ENCODE results near the gene CKS1B. TPM values are rescaled to one million over a fixed set of nuclear protein-coding genes. Genes with fewer than 3 reads are reported as not detected.

CKS1B gene
- polyA plus RNA-seq, 2 of the 4 experiments (the other 2 are of a cell fraction): 356 to 725 TPM

DNA sequence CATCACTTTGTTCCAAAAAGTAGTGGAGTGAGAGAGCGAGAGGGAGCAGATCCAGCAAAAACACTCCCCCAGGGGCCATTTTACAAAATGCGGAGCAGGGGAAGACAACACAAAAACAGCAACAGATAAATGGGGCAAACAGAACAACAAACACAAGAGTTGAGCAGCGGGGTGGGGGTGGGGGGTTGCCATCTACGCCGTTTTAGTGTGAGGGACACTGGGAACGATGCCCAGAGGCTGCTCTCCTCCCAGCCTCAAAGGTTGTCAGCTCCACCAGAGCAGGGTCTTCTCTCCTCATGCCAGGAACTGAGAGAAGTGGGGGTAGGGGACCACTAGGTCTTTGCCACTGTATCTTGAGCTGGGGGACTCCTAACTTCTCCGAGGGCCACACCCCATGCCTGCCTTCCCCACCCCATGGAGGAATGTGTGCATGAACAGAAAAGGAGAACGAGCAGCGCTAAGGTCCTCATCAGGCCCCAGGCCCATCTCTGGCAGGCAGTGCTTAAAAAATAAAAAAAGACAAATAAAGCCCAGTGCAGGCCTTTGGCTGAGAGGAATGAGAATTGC is 17.3 kb upstream of the CKS1B start (continued):
- TF ChIP-seq ATOH8 (CRISPR knock-in tag; IDR thresholded peaks at IDR 0.05; ENCODE audit: low read depth): no peak

DNA sequence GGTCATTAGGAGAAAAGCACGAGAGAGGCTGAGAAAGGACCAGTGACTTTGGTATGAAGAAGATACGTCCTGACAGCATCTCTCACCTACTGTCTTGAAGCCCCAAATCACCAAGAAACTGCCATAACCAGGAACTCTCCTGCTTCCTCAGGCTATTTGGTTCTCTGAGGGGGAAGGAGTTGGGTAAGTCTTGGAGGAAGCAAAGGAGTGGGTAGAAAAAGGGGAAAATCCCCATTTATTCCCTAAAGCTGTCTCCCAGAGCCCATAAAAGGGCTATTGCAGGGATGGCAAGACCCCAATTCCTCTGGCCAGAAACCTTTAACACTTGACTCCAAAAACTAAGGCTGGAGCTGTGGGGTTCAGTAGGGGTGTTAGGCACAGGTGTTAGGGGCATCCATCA is 16.4 kb upstream of the CKS1B start:
- FAIRE-seq (no peak), ATAC-seq (no peak), DNase-seq (ENCODE audit: low read depth in 1 of 2, low spot score in 1 of 2) (no peak)
- POLR2A ChIA-PET: no interaction called here
- 88% methylated on average over 2 of the region's 2 CpGs for WGBS (ENCODE audit: missing lambda C conversion rate)
- peaks cover 34% of the 10 kb centered on the region for H3K4me1 ChIP-seq
- CTCF ChIA-PET: interaction anchor here (1.2 to 1.5 kb wide), 2 partner anchors 127 to 134 kb away, joined by 3 read pairs; no protein-coding TSS in a partner anchor
- no peak overlapping the region for H3K4me3 ChIP-seq
- no peak overlapping the region for H3K27ac ChIP-seq
- TF ChIP-seq REST (IDR thresholded peaks at IDR 0.05): no peak
- no peak for TF ChIP-seq SREBF2 (IDR thresholded peaks at IDR 0.05)
- no peak for TF ChIP-seq PHF8 (IDR thresholded peaks at IDR 0.05; ENCODE audit: borderline replicate concordance, low read depth)
- TF ChIP-seq NR3C1 (IDR thresholded peaks at IDR 0.05): no peak
- TF ChIP-seq, protein P1, sequence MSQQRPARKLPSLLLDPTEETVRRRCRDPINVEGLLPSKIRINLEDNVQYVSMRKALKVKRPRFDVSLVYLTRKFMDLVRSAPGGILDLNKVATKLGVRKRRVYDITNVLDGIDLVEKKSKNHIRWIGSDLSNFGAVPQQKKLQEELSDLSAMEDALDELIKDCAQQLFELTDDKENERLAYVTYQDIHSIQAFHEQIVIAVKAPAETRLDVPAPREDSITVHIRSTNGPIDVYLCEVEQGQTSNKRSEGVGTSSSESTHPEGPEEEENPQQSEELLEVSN (IDR thresholded peaks at IDR 0.05; ENCODE audit: borderline replicate concordance, low read depth): no peak
- H3K4me2 ChIP-seq: no peak overlapping the region
- no peaks in the 10 kb centered on the region for H3K9me3 ChIP-seq

DNA sequence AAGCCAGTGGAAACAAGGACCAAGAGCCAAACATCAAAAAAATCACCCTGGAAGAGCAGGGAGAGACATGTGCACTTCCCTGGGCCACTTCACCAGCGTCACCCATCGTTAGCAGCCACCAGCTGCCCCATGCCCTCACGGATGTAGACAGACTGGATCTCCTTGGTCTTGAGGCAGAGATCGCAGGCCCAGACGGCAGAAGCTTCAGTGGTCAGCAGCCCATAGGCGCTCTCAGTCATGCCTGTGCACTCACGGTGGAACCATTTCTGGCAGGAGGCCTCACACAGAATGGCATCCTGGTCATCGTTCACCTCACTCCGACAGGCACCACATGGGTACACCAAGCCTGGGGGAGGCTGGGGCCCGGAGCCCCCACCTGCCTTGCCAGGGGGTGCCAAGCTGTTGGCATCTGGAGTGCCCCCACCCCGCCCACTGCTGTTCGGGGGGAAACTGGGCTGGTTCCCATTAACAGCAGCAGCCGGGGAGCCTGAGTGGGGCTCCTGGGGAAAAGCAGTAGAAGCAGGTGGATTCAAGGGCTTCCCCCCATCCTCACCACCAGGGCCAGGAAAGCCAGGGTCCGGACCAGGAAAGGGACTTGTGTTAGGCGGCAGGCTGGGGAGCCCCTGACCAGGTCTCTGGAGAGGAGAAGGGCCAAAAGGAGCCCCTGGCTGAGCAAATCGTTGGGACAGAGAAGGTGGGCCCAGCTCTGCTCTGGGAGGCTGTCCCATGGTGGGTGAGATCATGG is 15.6 kb upstream of the CKS1B start:
- ATAC-seq (no peak), DNase-seq (ENCODE audit: low read depth in 1 of 2, low spot score in 1 of 2) (no peak), FAIRE-seq (no peak)
- WGBS (ENCODE audit: missing lambda C conversion rate): 92% methylated on average over 15 of the region's 16 CpGs
- H3K4me2 ChIP-seq: no peak overlapping the region
- TF ChIP-seq HES2 (IDR thresholded peaks at IDR 0.05): no peak
- no peak for TF ChIP-seq BHLHE40 (IDR thresholded peaks at IDR 0.05; ENCODE audit: low read depth, low read length)
- no peak for TF ChIP-seq ZNF302 (CRISPR knock-in tag; IDR thresholded peaks at IDR 0.05)
- no peak for TF ChIP-seq FOSB (CRISPR knock-in tag; IDR thresholded peaks at IDR 0.05)
- TF ChIP-seq SREBF2 (IDR thresholded peaks at IDR 0.05): no peak
- no peak for TF ChIP-seq JUNB (IDR thresholded peaks at IDR 0.05)
- no peak for TF ChIP-seq TP53 (CRISPR knock-in tag; IDR thresholded peaks at IDR 0.05)
- TF ChIP-seq EHF (CRISPR knock-in tag; IDR thresholded peaks at IDR 0.05): no peak
- TF ChIP-seq, protein P2, sequence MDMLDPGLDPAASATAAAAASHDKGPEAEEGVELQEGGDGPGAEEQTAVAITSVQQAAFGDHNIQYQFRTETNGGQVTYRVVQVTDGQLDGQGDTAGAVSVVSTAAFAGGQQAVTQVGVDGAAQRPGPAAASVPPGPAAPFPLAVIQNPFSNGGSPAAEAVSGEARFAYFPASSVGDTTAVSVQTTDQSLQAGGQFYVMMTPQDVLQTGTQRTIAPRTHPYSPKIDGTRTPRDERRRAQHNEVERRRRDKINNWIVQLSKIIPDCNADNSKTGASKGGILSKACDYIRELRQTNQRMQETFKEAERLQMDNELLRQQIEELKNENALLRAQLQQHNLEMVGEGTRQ (IDR thresholded peaks at IDR 0.05): no peak
- TF ChIP-seq FOSL2 (IDR thresholded peaks at IDR 0.05): no peak
- no peak for TF ChIP-seq FOSL2 (CRISPR knock-in tag; IDR thresholded peaks at IDR 0.05)
- TF ChIP-seq CBX2 (IDR thresholded peaks at IDR 0.05; ENCODE audit: borderline replicate concordance, low read depth): no peak
- TF ChIP-seq MYC (IDR thresholded peaks at IDR 0.05; ENCODE audit: borderline replicate concordance, low read length): no peak
- no peak for TF ChIP-seq NR3C1 (IDR thresholded peaks at IDR 0.05)
- no peak for TF ChIP-seq POLR2A (IDR thresholded peaks at IDR 0.05; ENCODE audit: low read length)
- TF ChIP-seq HMGXB4 (CRISPR knock-in tag; IDR thresholded peaks at IDR 0.05; ENCODE audit: borderline replicate concordance): no peak
- no peak for TF ChIP-seq POLR2AphosphoS2 (conservative IDR thresholded peaks at IDR 0.05; ENCODE audit: low read length)
- no peak for TF ChIP-seq ATOH8 (CRISPR knock-in tag; IDR thresholded peaks at IDR 0.05; ENCODE audit: low read depth)
- no peak for TF ChIP-seq SMC3 (IDR thresholded peaks at IDR 0.05)
- TF ChIP-seq RCOR1 (IDR thresholded peaks at IDR 0.05; ENCODE audit: low read depth, low read length): no peak
- no peak for TF ChIP-seq HOXB13 (CRISPR knock-in tag; IDR thresholded peaks at IDR 0.05; ENCODE audit: low read depth)
- POLR2A ChIA-PET: no interaction called here
- peaks cover 39% of the 10 kb centered on the region for H3K4me1 ChIP-seq
- no peak overlapping the region for H3K27ac ChIP-seq
- no peak overlapping the region for H3K4me3 ChIP-seq
- CTCF ChIA-PET: interaction anchor here (0.7 to 1.5 kb wide), 3 partner anchors 25 to 133 kb away, joined by 3 read pairs; no protein-coding TSS in a partner anchor
- H3K9me3 ChIP-seq: no peaks in the 10 kb centered on the region
